Stimulated activated naive CD8-positive, alpha-beta T cell treated with anti-CD3 and anti-CD28 coated beads, Interleukin-15, amount 100 ng/mL, for 72 hours (primary cell): ENCODE data around the gene GRIK4.

Source experiments
- ATAC-seq: fragments of 150-1000 bp; cut with Tn5 transposase; 2 replicates; pipeline ENCODE4 v1.10.0; 2021; ENCODE audit warnings: mild to moderate bottlenecking, moderate library complexity
- DNase-seq, 2 donors: peaks; one replicate each; pipeline ENCODE4 v3.0.0; 2021 to 2022
- H3K27ac Mint-ChIP-seq, 2 donors: one replicate each; pipeline ENCODE4 v1.8.0; 2022; ENCODE audit warnings: mild to moderate bottlenecking in 2 of 2, mixed read lengths in 2 of 2, moderate library complexity in 2 of 2
- H3K27me3 Mint-ChIP-seq: one replicate; pipeline ENCODE4 v1.8.0; 2022; ENCODE audit warnings: mixed read lengths
- H3K4me1 Mint-ChIP-seq: one replicate; pipeline ENCODE4 v1.8.0; 2022; ENCODE audit warnings: mild to moderate bottlenecking, mixed read lengths
- H3K4me3 Mint-ChIP-seq, 2 donors: one replicate each; pipeline ENCODE4 v1.8.0; 2022; ENCODE audit warnings: mild to moderate bottlenecking in 2 of 2, mixed read lengths in 2 of 2, moderate library complexity in 1 of 2
- H3K9me3 Mint-ChIP-seq, 2 donors: one replicate each; pipeline ENCODE4 v1.8.0; 2022; ENCODE audit warnings: mixed read lengths in 2 of 2

Gene GRIK4

DNA sequence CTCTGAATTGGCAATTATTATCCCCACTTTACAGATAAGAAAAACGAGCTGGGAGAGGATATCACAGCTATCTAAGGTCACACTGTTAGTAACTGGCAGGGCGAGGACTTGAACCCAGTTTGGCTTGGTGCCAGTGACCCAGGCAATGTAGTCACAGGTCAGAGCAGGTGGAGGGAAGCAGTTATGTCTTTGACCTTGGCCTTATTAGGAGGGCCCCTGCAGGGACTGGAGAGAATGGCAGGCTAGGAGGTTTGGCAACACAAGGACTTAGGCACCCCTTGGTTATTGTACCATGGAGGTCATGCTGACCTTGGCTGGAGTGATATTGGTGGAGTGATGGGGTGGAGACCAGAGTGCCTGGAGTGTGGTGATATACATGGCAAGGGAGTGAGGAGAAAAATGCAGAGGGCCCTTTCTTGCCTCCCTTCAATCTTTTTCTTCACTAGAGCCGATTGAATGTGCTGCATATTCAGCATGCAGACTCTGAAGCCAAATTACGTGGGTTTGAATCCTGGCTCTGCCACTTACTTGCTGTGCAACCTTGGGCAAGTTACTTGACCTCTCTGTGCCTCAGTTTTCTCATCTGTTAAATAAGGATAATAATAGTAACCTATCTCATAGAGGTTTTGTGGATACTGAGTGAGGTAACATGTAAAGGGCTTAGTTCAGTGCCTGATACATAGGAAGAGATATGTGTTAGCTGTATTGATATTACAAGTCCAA is 419.7 kb downstream of the GRIK4 start:
- Mint-ChIP-seq H3K4me3 (no peak overlapping the region), H3K27ac (no peak overlapping the region), H3K4me1 (no peaks in the 10 kb centered on the region), H3K9me3 (no peaks in the 10 kb centered on the region), H3K27me3 (peaks cover 3% of the 10 kb centered on the region)
- DNase-seq (no peak), ATAC-seq (no peak)

DNA sequence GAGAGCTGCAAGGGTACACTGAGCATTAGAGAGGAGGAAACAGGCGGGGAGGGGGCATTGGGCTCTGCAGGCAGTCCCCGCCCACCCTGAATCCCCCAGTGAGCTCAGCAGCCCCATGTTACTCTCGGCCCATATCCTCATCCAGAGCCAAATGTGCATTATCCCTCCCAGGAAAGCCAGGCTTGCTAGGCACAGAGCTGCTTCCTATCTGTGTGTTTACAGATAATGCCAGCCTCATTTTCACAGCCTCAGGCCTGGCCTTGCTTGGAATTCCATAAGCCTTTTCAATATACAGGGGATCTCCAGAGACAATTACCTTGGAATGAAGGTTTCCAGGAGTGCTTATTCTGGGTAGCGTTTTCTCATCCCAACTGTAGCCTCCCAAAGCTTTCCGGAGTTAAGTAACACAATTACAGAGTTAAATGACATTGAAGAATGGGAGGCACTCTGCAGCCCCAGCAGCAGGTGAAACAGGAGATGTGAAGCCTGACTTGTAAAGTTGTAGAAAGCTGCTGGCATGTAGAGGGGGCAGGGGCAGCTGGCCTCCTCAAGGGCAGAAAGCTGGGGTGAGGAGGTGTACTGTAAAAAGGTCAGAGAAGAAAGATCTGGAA is 420.9 kb downstream of the GRIK4 start:
- Mint-ChIP-seq H3K4me1 (no peaks in the 10 kb centered on the region), H3K27me3 (peaks cover 6% of the 10 kb centered on the region), H3K27ac (no peak overlapping the region), H3K4me3 (no peak overlapping the region), H3K9me3 (no peaks in the 10 kb centered on the region)
- ATAC-seq (no peak), DNase-seq (no peak)

DNA sequence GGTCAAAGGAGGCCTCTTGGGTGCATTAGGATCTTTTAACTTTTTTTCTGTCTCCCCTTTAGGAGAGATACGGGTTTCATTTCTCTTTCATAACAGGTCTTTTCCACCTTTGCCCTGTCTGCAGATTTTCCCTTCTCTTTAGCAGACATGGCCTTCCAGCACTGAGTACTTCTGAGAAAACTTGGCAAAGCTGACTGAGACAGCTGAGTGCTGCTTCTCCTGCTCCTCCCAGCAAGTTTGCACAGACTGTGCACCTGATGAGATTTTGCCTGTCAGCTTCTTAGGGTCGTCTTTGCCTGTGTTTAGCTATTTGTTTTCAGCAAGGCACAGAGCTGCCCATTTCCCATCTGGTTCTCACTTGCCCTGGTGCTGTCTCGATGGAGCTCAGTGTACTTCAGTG is 424.8 kb downstream of the GRIK4 start:
- no peaks in the 10 kb centered on the region for H3K9me3 Mint-ChIP-seq
- no peak overlapping the region for H3K27ac Mint-ChIP-seq
- no peak overlapping the region for H3K4me3 Mint-ChIP-seq
- DNase-seq (no peak), ATAC-seq (no peak)
- peaks cover 26% of the 10 kb centered on the region for H3K27me3 Mint-ChIP-seq
- H3K4me1 Mint-ChIP-seq = no peaks in the 10 kb centered on the region

DNA sequence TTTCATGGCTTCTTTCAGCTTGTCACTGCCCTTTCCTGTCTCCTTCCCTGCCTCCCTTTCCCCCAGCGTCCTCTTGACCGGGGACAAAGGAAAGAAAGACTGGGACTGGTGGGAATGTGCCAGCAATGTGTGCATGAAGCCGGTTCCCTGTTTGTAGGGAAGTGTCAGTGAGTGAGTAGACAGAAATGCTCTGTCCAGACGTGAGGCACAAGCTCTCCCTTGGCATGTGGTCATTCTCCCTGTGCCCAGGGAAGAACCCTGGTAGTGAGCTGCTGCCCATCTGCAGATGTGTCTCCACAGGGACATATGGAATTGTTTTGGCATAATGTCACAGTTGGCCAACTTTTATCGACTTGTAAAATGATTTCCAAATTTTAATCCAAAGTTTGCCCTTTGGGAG is 426.0 kb downstream of the GRIK4 start:
- H3K4me1 Mint-ChIP-seq = no peaks in the 10 kb centered on the region
- no peak for ATAC-seq
- H3K4me3 Mint-ChIP-seq = no peak overlapping the region
- H3K27me3 Mint-ChIP-seq = peaks cover 26% of the 10 kb centered on the region
- no peaks in the 10 kb centered on the region for H3K9me3 Mint-ChIP-seq
- H3K27ac Mint-ChIP-seq = no peak overlapping the region
- DNase-seq = no peak

DNA sequence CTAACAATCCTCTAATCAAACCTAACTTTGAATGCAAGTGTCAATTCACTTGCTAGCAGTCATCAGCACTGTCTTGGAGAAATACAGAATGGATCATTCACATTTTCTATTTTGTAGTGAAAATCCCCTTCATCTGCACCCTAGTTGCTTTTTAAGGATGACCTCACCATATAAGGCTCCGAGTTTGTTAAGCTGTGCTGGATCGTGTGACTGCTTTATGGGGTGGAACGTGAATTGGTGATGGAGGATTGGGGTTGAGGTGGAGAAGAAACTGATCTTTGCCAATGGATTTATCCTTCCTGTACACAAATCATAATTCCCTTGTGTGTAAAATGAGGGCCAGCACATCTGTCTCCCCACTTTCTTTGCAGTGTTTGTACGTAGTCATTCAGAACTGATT is 426.7 kb downstream of the GRIK4 start:
- H3K4me3 Mint-ChIP-seq = no peak overlapping the region
- H3K4me1 Mint-ChIP-seq = no peaks in the 10 kb centered on the region
- no peak overlapping the region for H3K27ac Mint-ChIP-seq
- peaks cover 26% of the 10 kb centered on the region for H3K27me3 Mint-ChIP-seq
- ATAC-seq (no peak), DNase-seq (no peak)
- H3K9me3 Mint-ChIP-seq = no peaks in the 10 kb centered on the region

DNA sequence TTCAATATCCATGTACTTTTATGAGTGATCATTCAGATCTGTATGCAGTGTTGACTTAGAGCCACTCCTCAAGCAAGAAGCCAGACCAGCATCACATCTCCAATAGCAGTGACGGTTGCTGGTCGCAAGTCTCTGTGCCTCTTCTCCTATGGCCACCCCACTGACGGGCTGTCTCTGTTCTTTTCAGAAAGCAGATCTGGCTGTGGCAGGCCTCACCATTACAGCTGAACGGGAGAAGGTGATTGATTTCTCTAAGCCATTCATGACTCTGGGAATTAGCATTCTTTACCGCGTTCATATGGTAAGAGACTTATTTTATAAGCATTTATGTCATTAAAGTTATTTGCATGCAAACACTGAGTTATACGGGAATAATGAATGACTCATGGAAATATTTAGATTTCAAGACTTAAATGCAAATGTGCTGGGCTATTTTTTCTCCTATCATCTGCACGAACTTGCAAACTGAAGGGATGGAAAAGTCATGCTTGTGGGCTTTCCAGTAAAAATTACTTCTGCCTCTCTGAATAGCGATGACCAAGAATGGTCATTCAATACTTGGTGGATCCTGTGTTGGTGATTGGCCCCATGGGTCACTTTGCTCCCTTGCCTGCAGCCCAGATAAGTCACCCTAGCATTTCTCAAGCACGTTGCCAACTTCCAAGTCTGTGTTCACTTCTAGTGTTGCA is 428.8 kb downstream of the GRIK4 start:
- ATAC-seq = no peak
- no peaks in the 10 kb centered on the region for H3K4me1 Mint-ChIP-seq
- H3K27me3 Mint-ChIP-seq = peaks cover 26% of the 10 kb centered on the region
- no peak for DNase-seq
- no peak overlapping the region for H3K4me3 Mint-ChIP-seq
- H3K27ac Mint-ChIP-seq = no peak overlapping the region
- H3K9me3 Mint-ChIP-seq = peaks cover 13 to 16% of the 10 kb centered on the region in 2 donors

DNA sequence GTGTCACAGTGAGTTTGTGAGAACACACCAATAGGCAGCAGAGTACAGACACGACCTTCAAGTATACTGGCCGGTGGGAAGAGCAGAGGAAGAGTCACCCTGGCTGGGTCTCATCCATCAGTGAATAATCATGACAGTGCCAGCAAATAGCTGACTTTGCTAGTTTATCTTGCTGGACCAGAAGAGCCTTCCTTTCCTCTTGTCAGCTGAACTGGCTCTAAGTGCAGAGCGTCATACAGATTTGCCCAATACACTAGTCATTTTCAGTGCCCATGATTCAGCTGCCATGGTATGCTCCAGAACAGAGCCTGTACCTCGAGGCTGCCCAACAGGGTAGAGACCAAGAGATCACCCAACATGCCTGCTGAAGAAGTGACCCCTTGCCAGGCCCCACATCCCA is 429.5 kb downstream of the GRIK4 start:
- H3K4me3 Mint-ChIP-seq = no peak overlapping the region
- H3K9me3 Mint-ChIP-seq = peaks cover 13 to 22% of the 10 kb centered on the region in 2 donors
- ATAC-seq = no peak
- H3K27ac Mint-ChIP-seq = no peak overlapping the region
- no peak for DNase-seq
- H3K27me3 Mint-ChIP-seq = peaks cover 24% of the 10 kb centered on the region
- H3K4me1 Mint-ChIP-seq = no peaks in the 10 kb centered on the region

DNA sequence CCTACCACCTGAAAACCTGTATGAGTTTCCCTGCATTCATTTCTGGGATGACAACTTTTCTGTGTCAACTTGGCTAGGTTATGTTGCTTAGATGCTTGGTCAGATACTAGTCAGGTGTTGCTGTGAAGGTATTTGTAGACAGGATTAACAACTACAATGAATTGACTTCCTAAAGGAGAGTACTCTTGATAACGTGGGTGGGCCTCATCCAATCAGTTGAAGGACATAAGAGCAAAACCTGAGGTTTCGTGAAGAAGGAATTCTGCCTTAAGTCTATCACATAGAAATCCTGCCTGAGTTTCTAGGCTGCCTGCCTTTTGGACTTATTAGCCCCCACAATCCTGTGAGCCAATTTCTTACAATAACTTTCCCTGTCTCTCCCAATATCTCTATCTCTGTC is 431.2 kb downstream of the GRIK4 start:
- peaks cover 17% of the 10 kb centered on the region for H3K27me3 Mint-ChIP-seq
- no peak overlapping the region for H3K27ac Mint-ChIP-seq
- DNase-seq (no peak), ATAC-seq (no peak)
- no peaks in the 10 kb centered on the region for H3K4me1 Mint-ChIP-seq
- H3K9me3 Mint-ChIP-seq = peaks cover 13 to 22% of the 10 kb centered on the region in 2 donors
- H3K4me3 Mint-ChIP-seq = no peak overlapping the region

DNA sequence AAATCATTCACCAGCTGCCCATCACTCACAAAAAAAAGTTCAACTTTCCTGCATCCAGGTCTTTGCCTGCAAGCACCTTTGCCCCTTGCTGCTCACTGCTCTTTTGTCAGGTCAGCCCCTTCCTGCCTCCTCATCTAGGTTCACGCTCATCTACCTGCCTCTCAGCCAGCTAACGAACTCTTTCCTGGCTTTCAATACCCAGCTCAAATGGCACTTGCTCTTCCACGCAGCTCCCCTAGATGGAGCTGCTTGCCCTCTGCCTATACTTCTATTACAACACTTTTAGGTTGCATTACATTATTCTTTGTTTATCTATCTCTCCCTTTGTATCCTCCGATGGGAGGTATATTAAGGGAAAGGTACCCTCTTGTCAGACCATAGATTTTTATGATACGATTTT is 433.5 kb downstream of the GRIK4 start:
- no peak overlapping the region for H3K4me3 Mint-ChIP-seq
- H3K27me3 Mint-ChIP-seq = peaks cover 13% of the 10 kb centered on the region
- no peaks in the 10 kb centered on the region for H3K4me1 Mint-ChIP-seq
- H3K9me3 Mint-ChIP-seq = peaks cover 13 to 22% of the 10 kb centered on the region in 2 donors
- no peak for DNase-seq
- H3K27ac Mint-ChIP-seq = no peak overlapping the region
- no peak for ATAC-seq

DNA sequence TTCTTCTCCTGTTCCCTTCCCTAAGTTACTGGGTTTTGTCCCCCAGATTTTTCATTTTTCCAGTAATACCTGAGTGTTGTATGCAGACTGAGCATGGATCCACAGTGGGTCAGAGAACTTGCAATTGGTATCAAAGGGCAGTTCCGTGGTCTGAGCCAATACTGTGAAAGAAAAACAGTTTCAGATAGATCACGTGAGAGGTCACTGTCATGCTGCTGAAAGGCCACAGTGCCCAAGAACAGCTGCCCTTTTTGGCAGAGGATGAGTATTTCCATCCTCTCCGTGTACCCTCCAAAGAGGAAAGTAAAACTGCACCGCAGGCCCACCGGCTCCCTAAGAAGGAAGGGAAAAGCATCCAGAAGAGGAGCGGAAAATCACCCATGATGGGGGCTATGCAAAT is 439.3 kb downstream of the GRIK4 start:
- Mint-ChIP-seq H3K27ac (no peak overlapping the region), H3K4me3 (no peak overlapping the region), H3K27me3 (peaks cover 38% of the 10 kb centered on the region), H3K4me1 (peaks cover 8% of the 10 kb centered on the region), H3K9me3 (peaks cover 0 to under 1% of the 10 kb centered on the region in 2 donors)
- DNase-seq (no peak), ATAC-seq (no peak)

DNA sequence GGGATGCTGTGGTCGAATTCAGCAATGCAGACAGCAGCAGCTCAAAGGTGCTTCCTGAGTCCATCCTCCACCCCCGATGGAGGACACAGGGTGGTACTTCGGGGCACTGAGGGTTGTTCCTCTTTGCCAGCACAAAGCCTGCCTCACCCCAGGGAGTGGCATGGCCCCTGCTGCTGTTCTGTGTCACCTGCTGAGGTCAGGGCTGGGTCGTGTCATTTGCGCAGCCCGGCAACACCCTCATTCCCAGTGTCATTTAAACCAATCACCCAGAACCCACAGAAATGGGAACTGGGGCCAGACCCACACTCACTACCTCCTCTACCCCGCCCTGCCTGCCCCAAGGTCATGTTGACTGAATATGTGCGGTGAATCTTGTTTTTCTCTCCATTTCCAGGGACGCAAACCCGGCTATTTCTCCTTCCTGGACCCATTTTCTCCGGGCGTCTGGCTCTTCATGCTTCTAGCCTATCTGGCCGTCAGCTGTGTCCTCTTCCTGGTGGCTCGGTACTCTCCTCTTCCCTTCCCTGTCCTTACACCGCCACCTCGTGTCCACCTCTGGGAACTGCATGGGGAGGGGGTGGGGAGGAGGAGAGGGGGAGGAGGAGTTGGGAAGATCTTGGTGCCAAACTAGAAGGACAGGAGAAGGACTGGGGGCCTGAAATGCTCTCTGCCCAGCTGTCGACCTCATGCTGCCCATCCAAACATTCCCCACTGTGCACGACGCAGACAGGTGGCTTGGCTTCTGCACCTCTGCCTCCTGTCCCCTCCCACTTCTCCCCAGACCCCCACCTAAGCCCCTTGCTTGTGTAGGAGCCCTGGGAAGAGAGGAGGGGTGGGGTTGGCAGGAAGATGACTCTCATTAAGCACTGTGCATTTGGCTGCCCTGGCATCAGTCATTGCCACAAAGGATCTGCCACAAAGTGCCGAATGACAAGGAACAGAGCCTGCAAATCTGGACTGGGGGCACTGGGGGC is 441.2 kb downstream of the GRIK4 start:
- no peaks in the 10 kb centered on the region for H3K9me3 Mint-ChIP-seq
- peaks cover 20% of the 10 kb centered on the region for H3K4me1 Mint-ChIP-seq
- peak overlapping the region; percentile 49 to 80 for H3K4me3 Mint-ChIP-seq
- ATAC-seq (peak; percentile 69), DNase-seq (peak; percentile 62 to 67)
- H3K27me3 Mint-ChIP-seq = peaks cover 38% of the 10 kb centered on the region
- H3K27ac Mint-ChIP-seq = peak overlapping the region; percentile 13 to 38

DNA sequence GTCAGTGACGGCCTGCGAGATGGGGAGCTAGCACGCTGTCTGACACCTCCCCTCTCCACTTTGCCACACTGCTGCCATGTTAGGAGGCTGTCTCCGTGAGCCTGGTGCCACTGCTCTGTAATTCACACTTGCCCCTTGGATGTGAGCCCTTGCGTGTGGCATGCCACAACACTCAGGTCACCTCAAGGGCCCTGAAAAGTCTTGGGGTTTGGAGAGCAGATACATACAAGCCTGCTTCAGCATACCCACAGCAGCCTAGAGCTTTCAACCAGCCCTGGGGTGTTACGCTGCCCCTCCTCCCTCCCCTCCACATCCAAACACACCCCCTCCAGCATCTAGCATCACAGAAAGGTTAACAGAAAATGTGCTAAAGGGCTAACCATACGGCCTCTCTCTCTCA is 442.8 kb downstream of the GRIK4 start:
- ATAC-seq (no peak), DNase-seq (no peak)
- H3K27me3 Mint-ChIP-seq = peaks cover 29% of the 10 kb centered on the region
- H3K27ac Mint-ChIP-seq = peak overlapping the region in 1 of 2 donors; percentile 76
- no peaks in the 10 kb centered on the region for H3K9me3 Mint-ChIP-seq
- H3K4me1 Mint-ChIP-seq = peaks cover 21% of the 10 kb centered on the region
- no peak overlapping the region for H3K4me3 Mint-ChIP-seq

DNA sequence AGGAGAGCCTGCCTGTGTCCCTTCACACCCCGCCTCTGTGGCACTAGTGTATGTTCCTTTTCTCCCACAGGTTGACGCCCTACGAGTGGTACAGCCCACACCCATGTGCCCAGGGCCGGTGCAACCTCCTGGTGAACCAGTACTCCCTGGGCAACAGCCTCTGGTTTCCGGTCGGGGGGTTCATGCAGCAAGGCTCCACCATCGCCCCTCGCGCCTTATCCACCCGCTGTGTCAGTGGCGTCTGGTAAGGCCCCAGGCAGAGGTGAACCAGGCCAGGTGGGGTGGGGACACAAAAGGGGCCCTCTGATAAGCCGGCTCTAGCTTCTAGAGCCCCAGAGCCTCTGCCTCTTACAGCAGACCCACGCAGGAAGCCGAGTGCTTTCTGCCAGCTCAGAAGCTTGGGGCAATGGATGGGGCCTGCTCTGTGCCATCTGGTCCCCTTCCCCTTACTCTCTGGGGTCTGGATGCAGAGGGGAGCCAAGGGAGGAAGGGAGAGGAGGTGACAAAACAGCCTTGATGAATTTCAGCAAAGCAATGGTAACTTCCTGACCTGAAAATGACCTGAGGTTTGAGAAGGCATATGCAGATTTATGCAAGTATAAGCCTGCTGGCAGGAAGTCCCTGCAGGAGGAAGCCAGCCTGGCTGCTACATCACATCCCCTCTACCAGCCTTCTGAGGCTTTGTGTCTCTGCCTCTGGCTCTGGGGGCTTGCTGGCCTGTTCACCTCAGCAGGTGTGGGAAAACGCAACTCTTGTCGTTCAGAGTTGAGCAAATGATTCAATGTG is 445.4 kb downstream of the GRIK4 start:
- no peak overlapping the region for H3K4me3 Mint-ChIP-seq
- no peaks in the 10 kb centered on the region for H3K9me3 Mint-ChIP-seq
- H3K27ac Mint-ChIP-seq = peak overlapping the region; percentile 85 to 96
- peaks cover 12% of the 10 kb centered on the region for H3K27me3 Mint-ChIP-seq
- peak; percentile 14 to 32 for DNase-seq
- H3K4me1 Mint-ChIP-seq = peaks cover 21% of the 10 kb centered on the region
- peak; percentile 69 for ATAC-seq

DNA sequence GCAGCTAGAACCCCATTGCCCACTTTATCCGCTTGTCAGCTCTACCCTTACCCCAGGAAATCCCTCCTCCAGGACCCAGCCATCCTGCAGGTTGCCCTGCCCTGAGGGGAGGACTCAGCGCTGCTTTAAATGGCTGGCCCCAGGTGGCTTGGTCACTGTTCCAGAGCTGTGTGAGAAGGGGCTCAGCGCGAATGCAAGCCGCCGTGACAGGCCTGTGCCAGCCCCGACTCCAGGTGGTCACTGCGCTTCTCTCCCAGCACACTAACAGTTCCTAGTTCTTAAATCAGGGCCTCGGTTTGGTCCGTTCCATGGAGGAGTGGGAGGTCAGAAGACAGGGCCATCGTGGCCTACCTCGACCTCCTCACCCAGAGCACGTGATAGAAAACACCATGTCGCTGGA is 446.6 kb downstream of the GRIK4 start:
- no peak for DNase-seq
- Mint-ChIP-seq H3K27ac (peak overlapping the region in 1 of 2 donors; percentile 7), H3K27me3 (peaks cover 1% of the 10 kb centered on the region), H3K4me3 (no peak overlapping the region), H3K9me3 (no peaks in the 10 kb centered on the region), H3K4me1 (peaks cover 12% of the 10 kb centered on the region)
- no peak for ATAC-seq

DNA sequence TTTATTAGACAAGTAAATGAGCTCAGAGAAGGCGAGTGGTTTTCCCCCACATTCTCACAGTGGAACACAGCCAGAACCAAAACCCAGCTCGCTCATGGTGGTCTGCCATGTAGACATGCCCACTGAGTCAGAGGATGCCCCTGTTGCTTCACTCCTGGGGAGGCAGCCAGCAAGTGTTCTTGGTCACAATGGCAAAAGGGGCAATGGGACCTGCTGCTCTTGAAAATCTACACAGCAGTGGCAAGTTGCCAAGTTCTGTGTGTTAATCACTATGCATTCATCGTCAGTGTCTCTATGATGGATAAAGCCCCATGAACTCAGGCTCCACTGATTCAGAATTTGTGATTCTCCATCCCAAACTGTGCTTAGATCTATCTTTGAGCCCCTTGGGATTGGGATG is 447.6 kb downstream of the GRIK4 start:
- Mint-ChIP-seq H3K4me3 (no peak overlapping the region), H3K27ac (no peak overlapping the region), H3K27me3 (no peaks in the 10 kb centered on the region), H3K4me1 (peaks cover 12% of the 10 kb centered on the region), H3K9me3 (no peaks in the 10 kb centered on the region)
- ATAC-seq (no peak), DNase-seq (no peak)
